BLaER1 (cell line): ENCODE results near the gene PAK3.

Source experiments
- H3K27ac ChIP-seq: shearing (Covaris generic); formaldehyde crosslinking; 2 replicates; pipeline ENCODE4 v1.8.1; 2022
- H3K27me3 ChIP-seq: shearing (Covaris generic); formaldehyde crosslinking; 2 replicates; pipeline ENCODE4 v1.8.1; 2022
- H3K36me3 ChIP-seq: shearing (Covaris generic); formaldehyde crosslinking; 2 replicates; pipeline ENCODE4 v1.8.1; 2022
- H3K4me1 ChIP-seq: shearing (Covaris generic); formaldehyde crosslinking; 2 replicates; pipeline ENCODE4 v1.8.1; 2022
- H3K4me2 ChIP-seq: shearing (Covaris generic); formaldehyde crosslinking; 2 replicates; pipeline ENCODE4 v1.8.1; 2022
- H3K4me3 ChIP-seq: shearing (Covaris generic); formaldehyde crosslinking; 2 replicates; pipeline ENCODE4 v1.8.1; 2022
- H3K9ac ChIP-seq: shearing (Covaris generic); formaldehyde crosslinking; 2 replicates; pipeline ENCODE4 v1.8.1; 2022
- H3K9me3 ChIP-seq: shearing (Covaris generic); formaldehyde crosslinking; 2 replicates; pipeline ENCODE4 v1.8.1; 2022
- H4K20me1 ChIP-seq: shearing (Covaris generic); formaldehyde crosslinking; 2 replicates; pipeline ENCODE4 v1.8.1; 2022
- Cebpa-rat ChIP-seq: shearing (Covaris generic); IDR thresholded peaks from 2 replicates; pipeline ENCODE4 v1.8.1; 2022

The PAK3 gene

GRCh38 chrX:111127038-111127437 is 31.0 kb downstream of the PAK3 start:
- no peak overlapping the region for H3K4me3 ChIP-seq
- peaks cover 11% of the 10 kb centered on the region; the same call in 1 of the 2 replicates for H4K20me1 ChIP-seq
- H3K9ac ChIP-seq, result no peak overlapping the region
- no peaks in the 10 kb centered on the region for H3K36me3 ChIP-seq
- no peak for TF ChIP-seq Cebpa-rat
- peaks cover 79% of the 10 kb centered on the region for H3K27me3 ChIP-seq
- H3K4me2 ChIP-seq, result no peak overlapping the region
- H3K4me1 ChIP-seq, result no peaks in the 10 kb centered on the region
- H3K9me3 ChIP-seq, result no peaks in the 10 kb centered on the region
- no peak overlapping the region for H3K27ac ChIP-seq

DNA sequence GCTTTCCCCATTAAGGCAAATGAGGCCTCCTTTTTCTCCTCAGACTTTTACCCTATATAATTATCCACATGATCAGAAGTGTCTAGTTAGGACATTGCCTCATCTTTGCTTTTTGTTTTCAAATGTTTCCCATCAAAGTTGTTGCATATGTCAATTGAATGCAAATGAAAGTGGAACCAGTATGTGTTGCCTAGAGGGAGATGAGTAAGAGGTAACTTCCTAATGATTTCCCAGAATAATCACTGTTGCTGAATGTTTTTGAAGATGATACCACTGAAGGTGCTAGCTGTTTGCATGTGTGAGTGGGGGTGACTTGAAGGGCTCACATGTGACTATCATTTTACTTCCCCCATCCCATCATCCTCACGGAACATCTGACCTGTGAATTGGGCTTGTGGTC is 33.9 kb downstream of the PAK3 start:
- Histone ChIP-seq H3K4me3 (no peak overlapping the region), H3K27me3 (peaks cover 78% of the 10 kb centered on the region), H3K9me3 (no peaks in the 10 kb centered on the region), H3K36me3 (no peaks in the 10 kb centered on the region), H3K4me2 (no peak overlapping the region), H3K4me1 (no peaks in the 10 kb centered on the region), H4K20me1 (no peaks in the 10 kb centered on the region), H3K27ac (no peak overlapping the region), H3K9ac (no peak overlapping the region)
- TF ChIP-seq Cebpa-rat, result no peak

DNA sequence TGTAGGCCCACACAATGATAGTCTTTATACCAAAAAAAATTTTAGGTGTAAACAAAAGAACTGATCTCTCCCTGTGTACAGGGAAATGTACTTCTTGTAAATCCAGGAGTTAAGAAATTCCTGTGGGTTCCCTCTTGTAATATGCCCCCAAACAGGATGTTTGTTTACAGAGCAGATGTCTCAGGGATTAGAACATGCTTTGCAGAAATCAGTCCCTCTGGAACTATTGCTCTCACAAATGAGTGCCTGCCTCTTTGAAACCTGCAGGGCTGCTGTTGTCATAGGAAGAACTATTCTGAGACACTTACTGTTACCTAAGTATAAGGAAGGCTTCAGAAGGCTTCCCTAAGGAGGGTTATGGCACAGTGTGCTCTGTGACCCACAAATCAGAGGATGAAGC is 35.6 kb downstream of the PAK3 start:
- H4K20me1 ChIP-seq, result no peaks in the 10 kb centered on the region
- H3K9me3 ChIP-seq, result no peaks in the 10 kb centered on the region

GRCh38 chrX:111133389-111133788 is 37.4 kb downstream of the PAK3 start:
- Histone ChIP-seq H3K9ac (no peak overlapping the region), H3K27ac (no peak overlapping the region), H3K9me3 (no peaks in the 10 kb centered on the region), H3K4me3 (no peak overlapping the region), H3K36me3 (no peaks in the 10 kb centered on the region), H3K4me1 (no peaks in the 10 kb centered on the region), H3K4me2 (no peak overlapping the region), H4K20me1 (no peaks in the 10 kb centered on the region), H3K27me3 (peaks cover 90% of the 10 kb centered on the region)
- no peak for TF ChIP-seq Cebpa-rat

More for the DNA sequence above, 35.6 kb downstream of the PAK3 start:
- Histone ChIP-seq H3K4me1 (no peaks in the 10 kb centered on the region), H3K27me3 (peaks cover 83% of the 10 kb centered on the region), H3K9ac (no peak overlapping the region), H3K4me2 (no peak overlapping the region), H3K4me3 (no peak overlapping the region), H3K36me3 (no peaks in the 10 kb centered on the region), H3K27ac (no peak overlapping the region)
- TF ChIP-seq Cebpa-rat, result no peak

GRCh38 chrX:111145878-111146277 is 49.9 kb downstream of the PAK3 start:
- no peaks in the 10 kb centered on the region for H4K20me1 ChIP-seq
- no peaks in the 10 kb centered on the region for H3K4me1 ChIP-seq
- no peak overlapping the region for H3K4me2 ChIP-seq
- no peak overlapping the region for H3K27ac ChIP-seq
- H3K9me3 ChIP-seq, result no peaks in the 10 kb centered on the region
- H3K27me3 ChIP-seq, result peaks cover 90% of the 10 kb centered on the region
- no peak for TF ChIP-seq Cebpa-rat
- H3K4me3 ChIP-seq, result no peak overlapping the region
- no peak overlapping the region for H3K9ac ChIP-seq
- H3K36me3 ChIP-seq, result no peaks in the 10 kb centered on the region

GRCh38 chrX:111151764-111152163 is 55.8 kb downstream of the PAK3 start:
- H3K4me2 ChIP-seq, result no peak overlapping the region
- TF ChIP-seq Cebpa-rat, result no peak
- H3K36me3 ChIP-seq, result no peaks in the 10 kb centered on the region

DNA sequence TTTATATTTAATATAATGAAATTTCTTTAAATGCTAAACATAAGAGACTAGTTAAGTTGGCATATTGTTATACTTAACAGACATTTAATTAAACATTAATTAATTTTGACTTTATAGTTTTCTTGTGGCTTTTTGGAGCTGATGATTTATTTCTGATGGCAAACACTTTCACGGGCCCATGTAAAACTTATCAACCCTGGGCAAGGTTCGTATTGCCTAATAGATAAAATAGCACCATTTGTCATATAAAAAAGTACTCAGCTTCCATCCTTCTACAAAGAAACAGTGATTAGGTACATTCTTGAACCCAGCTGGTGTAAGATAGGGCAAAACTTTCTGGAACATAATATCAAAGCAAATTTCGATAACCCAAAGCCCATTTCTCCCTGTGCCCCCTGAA is 63.2 kb downstream of the PAK3 start:
- TF ChIP-seq Cebpa-rat, result no peak
- Histone ChIP-seq H3K4me2 (no peak overlapping the region), H3K9me3 (peaks cover 5% of the 10 kb centered on the region; the same call in 1 of the 2 replicates), H4K20me1 (no peaks in the 10 kb centered on the region), H3K27ac (no peak overlapping the region), H3K36me3 (no peaks in the 10 kb centered on the region), H3K27me3 (peaks cover 68% of the 10 kb centered on the region), H3K9ac (no peak overlapping the region), H3K4me3 (no peak overlapping the region), H3K4me1 (no peaks in the 10 kb centered on the region)

More at GRCh38 chrX:111151764-111152163, 55.8 kb downstream of the PAK3 start:
- Histone ChIP-seq H3K27ac (no peak overlapping the region), H3K9ac (no peak overlapping the region), H3K9me3 (no peaks in the 10 kb centered on the region), H4K20me1 (no peaks in the 10 kb centered on the region), H3K27me3 (peaks cover 82% of the 10 kb centered on the region), H3K4me1 (no peaks in the 10 kb centered on the region), H3K4me3 (no peak overlapping the region)

- no peak overlapping the region for H3K27ac ChIP-seq
- no peaks in the 10 kb centered on the region for H3K36me3 ChIP-seq
- H3K4me2 ChIP-seq, result no peak overlapping the region
- H3K4me1 ChIP-seq, result no peaks in the 10 kb centered on the region
- no peaks in the 10 kb centered on the region for H4K20me1 ChIP-seq
- peaks cover 5% of the 10 kb centered on the region; the same call in 1 of the 2 replicates for H3K9me3 ChIP-seq
- H3K4me3 ChIP-seq, result no peak overlapping the region
- TF ChIP-seq Cebpa-rat, result no peak
- no peak overlapping the region for H3K9ac ChIP-seq
- H3K27me3 ChIP-seq, result peaks cover 60% of the 10 kb centered on the region
Observed at GRCh38 chrX:111164728-111165127, 68.7 kb downstream of the PAK3 start.

DNA sequence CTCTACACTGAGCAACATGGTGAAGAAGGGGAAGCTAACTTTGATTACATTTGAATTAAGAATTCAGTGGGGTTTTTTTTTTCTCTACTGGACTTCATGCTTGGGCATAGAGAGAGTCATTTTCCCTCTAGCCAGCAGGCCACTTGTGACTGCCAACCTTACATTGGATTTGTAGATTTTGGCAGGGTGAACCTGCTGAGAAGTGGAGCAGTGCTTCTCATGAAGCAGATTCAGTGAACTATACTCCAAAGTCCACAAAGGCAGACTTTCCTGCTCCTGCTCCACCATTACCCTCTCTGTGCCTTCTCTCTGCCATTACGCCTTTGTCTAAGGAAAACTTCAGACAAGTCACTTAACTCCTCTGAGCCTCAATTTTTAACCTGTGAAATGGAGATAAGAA is 69.9 kb downstream of the PAK3 start:
- no peak for TF ChIP-seq Cebpa-rat
- peaks cover 5% of the 10 kb centered on the region; the same call in 1 of the 2 replicates for H3K9me3 ChIP-seq
- no peaks in the 10 kb centered on the region for H4K20me1 ChIP-seq
- H3K36me3 ChIP-seq, result no peaks in the 10 kb centered on the region
- no peak overlapping the region for H3K4me3 ChIP-seq
- H3K4me1 ChIP-seq, result no peaks in the 10 kb centered on the region
- H3K4me2 ChIP-seq, result no peak overlapping the region
- no peak overlapping the region for H3K9ac ChIP-seq
- H3K27ac ChIP-seq, result no peak overlapping the region
- peaks cover 70% of the 10 kb centered on the region for H3K27me3 ChIP-seq

DNA sequence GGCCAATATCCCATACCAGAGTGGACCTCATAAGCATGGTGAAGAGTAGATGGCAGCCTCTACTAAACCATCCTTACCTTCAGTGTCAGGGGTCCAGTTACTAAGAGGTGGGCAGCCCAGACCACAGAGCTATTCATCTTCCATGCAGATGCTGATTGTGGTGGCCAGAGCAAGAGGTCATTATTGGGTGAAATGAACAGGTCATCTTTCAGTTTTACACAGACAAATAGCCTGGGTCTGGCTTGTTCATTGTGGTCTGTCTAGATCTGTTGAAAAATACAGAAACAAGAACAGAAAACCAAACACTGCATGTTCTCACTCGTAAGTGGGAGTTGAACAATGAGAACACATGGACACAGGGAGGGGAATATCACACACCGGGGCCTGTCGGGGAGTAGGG is 71.3 kb downstream of the PAK3 start:
- Histone ChIP-seq H3K27ac (no peak overlapping the region), H3K4me2 (no peak overlapping the region), H3K9me3 (no peaks in the 10 kb centered on the region), H3K36me3 (no peaks in the 10 kb centered on the region), H3K27me3 (peaks cover 82% of the 10 kb centered on the region), H3K4me3 (no peak overlapping the region), H3K9ac (no peak overlapping the region), H4K20me1 (no peaks in the 10 kb centered on the region), H3K4me1 (no peaks in the 10 kb centered on the region)
- TF ChIP-seq Cebpa-rat, result no peak

DNA sequence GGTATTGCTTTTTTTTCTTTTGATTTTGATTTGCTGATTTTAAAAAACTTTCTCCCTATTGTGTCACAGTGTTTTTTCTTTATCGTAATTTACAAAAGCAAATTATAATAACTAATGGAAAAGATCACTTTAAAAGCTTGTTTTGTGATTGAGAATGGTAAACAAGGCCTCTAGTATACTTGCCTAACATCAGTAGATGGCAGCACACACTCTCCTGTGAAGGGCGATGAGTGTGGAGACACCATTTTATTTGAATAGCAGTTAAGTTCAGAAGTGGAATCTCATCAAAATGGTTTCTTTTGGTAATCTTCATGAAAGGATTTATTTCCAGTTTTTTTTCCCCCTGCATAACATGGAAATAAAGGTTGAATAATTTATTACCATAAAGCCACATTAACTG is 72.3 kb downstream of the PAK3 start:
- H3K27me3 ChIP-seq, result peaks cover 78% of the 10 kb centered on the region
- H3K4me3 ChIP-seq, result no peak overlapping the region
- H3K4me1 ChIP-seq, result no peaks in the 10 kb centered on the region
- H3K36me3 ChIP-seq, result no peaks in the 10 kb centered on the region
- TF ChIP-seq Cebpa-rat, result no peak
- no peak overlapping the region for H3K27ac ChIP-seq
- no peak overlapping the region for H3K4me2 ChIP-seq
- no peak overlapping the region for H3K9ac ChIP-seq
- no peaks in the 10 kb centered on the region for H3K9me3 ChIP-seq
- no peaks in the 10 kb centered on the region for H4K20me1 ChIP-seq
